ENCODE data around the gene GSTT2B. TPM values are rescaled to one million over a fixed set of nuclear protein-coding genes. Genes with fewer than 3 reads are reported as not detected.
"Not testable (repeated sequence)": the region's sequence is repeated elsewhere in the genome, so short reads cannot be mapped to it uniquely, and the experiment has no call there.

The GSTT2B gene
- total RNA-seq, 1 donor from 2014 or later: 0.89 TPM

DNA sequence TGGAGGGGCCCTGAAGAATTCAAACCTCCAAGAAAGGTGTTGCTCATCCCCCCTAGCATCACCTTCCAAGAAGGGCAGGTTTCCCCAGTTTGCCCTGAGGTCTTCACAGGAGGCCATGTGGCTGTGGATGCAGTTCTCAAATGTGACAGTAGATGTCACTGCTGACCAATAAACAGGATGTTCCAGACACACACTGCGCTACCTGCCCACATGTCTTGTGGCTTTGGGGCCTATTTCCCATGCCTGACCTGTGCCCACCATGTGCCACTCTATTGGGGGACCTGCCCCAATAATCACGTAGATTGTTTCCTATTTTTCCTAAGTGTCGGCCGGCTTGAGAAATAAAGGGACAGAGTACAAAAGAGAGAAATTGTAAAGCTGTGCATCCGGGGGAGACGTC is 23.4 kb upstream of the GSTT2B start:
- DNase-seq: no peak

DNA sequence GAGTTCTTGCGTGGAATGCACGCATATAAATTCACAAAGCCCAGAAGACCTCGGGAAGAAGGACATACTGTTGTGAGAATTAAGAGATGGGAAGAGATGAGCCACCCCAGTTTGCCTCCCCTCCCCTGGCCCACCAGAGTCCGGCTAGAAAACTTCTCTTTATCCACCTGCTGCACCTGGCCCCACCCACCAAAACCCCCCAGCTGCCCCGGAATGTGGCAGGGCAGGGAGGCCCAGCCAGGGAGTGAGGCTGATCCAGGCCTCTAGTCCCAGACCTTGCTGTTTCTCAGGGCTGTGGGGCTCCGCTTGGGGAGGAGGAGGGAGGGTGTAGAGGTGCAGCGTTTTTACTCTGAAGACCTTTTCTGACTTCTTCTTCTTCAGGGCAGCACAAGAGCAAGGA is 19.6 kb upstream of the GSTT2B start:
- not testable (repeated sequence) for DNase-seq

DNA sequence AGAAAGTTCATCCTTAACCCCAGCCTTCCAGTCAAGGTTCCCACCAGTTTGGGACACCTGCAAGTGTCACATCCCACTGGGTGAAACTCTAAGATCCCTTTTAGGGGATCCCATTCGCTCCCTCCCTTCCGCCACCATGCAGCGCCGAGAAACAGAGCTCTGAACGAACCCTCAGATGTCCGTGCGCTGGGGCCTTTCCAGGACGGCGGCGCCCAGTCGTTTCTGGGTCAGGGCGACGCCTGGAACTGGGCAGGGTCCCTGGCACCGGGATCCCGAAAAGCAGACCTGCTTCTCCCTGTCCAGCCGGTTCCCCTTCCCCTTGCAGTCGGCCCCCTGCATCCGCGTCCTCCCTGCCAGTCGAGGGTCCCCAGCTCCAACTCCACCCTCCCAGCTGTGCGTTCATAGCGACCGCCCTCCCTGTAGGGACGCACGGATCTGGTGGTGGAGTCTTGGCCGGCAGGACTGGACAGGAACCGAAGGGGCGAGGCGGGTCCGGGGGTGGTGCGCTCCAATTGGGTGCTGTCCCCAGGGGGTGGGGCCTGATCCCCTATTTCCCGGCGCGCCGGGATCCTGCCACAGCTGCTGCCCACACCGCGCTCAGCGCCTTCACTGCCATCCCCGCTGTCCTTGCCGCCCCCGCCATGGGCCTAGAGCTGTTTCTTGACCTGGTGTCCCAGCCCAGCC is 18.7 kb upstream of the GSTT2B start, which contains the start of gene GSTT2:
Gene GSTT2, plus strand, starts transcription at position 578 of the 684 bp plus-strand sequence.
- not testable (repeated sequence) for DNase-seq

DNA sequence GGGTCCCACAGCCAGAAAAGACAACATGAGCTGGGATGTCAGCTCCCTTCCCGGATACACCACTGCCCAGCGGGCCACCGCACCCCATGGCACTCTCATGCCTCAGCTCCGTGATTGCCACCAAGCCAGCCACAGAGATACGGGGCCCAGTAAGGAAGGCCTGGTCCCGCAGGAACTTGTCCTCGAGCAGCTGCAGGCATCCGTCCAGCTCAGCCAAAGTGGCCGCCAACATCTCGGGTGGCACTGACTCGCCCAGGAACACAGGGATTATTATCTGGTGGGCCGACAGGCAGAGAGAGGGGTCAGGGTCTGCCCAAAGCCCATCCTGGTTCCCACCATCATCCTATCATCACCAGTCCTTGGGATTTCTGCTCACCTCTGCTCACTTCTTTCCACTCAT is 16.3 kb upstream of the GSTT2B start:
- not testable (repeated sequence) for DNase-seq

DNA sequence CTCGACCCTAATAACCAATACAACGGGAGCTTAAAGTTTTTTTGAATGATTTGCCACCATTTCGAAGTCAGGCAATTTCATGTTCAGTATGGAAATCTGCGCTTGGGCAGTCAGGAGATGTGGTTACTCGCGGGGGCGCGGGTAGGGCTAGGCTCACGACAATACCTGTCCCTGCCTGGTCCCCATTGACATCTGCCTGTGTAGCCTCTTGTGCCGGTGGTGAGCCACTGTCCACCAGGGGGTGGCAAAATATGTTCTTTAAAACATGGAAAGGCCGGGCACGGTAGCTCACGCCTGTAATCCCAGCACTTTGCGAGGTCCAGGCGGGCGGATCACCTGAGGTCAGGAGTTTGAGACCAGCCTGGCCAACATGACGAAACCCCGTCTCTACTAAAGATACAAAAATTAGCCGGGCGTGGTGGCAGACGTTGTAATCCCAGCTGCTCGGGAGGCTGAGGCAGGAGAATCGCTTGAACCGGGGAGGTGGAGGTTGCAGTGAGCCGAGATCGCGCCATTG is 13.9 kb upstream of the GSTT2B start:
- not testable (repeated sequence) for DNase-seq

DNA sequence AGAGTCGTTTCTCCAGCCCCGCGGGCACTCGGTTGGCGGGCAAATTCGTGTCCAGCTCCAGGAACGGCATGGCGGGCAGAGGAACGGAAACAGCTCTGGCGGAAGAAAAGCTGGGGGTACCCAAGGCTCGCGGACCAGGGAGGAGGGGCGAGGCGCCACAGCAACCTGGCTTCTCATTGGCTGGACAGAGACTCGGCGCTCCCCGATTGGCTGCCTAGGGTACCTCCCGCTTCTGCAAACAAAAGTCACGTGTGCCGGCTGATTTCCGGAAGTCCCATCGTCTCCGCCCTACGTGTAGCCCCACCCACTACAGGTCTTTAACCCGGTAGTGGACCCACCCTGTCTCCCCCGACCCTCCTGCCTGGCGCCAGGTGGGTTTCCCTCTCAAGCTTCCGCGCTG is 13.3 kb upstream of the GSTT2B start, which contains the start of gene DDT:
Gene DDT, minus strand, starts transcription at position 97 of the 400 bp plus-strand sequence. Its CDS starts 27 bp downstream, at position 70.
- DNase-seq: not testable (repeated sequence)

DNA sequence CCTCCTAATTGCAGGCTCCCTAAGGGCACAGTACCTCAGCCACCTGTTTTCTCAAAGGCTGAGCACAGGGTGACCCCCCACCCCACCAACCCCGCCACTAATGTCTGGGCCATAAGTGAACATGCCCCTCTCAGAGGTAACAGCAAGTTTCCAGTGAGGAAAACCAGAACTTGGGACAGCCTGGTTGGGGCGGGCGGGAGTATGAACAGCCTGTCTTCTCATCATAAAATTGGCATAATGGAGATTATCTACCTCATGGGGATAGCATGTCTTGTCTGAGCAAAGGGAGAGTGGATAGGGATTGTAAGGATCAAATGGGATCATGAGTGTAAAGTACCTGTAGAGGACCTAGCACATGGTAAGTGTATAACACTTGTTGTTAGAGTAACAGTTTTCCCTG is 10.9 kb upstream of the GSTT2B start:
- DNase-seq: not testable (repeated sequence)

DNA sequence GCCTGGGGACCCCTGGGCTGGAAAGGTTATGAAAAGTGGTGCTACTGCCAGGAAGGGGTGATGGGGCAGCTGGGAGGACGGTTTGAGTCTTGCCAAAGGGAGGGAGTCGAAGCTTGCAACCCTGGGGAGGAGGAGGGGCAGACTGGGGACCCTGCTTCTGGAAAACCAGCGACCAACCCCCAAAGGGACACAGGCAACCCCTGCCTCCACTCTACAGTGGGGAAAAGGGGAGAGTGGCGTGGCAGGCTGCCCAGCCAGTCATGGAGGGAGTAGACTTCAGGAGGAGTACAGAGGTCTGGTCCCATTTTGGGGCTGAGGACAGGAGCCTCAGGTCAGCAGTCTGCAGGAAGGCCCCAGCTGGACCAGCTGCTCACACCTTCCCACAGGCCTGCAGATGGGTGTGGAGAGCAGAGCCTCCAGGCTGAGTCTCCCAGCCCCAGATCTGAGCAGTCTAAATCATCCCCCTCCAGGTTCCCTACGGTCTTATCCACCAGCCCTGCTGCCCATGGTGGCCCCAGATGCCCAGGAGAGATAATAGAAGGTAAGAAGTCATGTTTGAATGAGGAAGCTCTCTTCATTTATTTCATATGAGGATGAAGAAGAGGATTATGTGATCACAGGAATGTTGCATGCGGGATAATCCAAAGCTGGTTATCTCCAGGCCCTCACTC is 10.0 kb upstream of the GSTT2B start:
- DNase-seq: no peak

DNA sequence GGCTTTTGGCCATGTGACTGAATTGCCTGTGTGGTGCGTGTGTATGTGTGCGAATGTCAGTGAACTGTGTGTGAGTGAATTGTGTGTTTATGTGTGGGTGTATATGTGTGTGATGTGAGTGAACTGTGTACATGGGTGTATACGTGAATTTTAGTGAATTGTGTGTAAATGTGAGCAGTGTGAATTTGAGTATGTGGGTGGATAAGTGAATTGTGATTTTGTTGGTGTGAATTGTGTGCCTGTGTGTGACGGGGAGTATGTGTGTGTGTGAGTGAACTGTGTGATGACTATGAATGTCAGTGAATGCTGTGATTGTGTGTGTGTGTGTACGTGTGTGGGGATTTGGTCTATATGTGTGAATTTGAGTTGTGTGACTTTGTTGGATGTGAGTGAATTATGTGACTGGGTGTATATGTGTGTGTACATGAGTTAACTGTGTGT is 9.2 kb upstream of the GSTT2B start:
- no peak for DNase-seq

DNA sequence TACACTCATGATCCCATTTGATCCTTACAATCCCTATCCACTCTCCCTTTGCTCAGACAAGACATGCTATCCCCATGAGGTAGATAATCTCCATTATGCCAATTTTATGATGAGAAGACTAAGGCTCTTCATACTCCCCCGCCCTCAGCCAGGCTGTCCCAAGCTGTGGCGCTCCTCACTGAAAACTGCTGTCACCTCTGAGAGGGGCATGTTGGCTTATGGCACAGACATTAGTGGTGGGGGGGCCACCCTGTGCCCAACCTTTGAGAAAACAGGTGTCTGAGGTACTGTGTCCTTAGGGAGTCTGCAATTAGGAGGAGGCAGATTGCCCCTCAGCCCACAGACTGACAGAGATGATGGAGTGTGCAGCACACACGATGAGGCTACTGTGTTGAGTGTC is 8.1 kb upstream of the GSTT2B start:
- DNase-seq: no peak

DNA sequence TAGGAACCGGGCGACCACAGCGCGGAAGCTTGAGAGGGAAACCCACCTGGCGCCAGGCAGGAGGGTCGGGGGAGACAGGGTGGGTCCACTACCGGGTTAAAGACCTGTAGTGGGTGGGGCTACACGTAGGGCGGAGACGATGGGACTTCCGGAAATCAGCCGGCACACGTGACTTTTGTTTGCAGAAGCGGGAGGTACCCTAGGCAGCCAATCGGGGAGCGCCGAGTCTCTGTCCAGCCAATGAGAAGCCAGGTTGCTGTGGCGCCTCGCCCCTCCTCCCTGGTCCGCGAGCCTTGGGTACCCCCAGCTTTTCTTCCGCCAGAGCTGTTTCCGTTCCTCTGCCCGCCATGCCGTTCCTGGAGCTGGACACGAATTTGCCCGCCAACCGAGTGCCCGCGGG is 5.6 kb upstream of the GSTT2B start, which contains the start of gene DDTL:
Gene DDTL, plus strand, starts transcription at position 321 of the 400 bp plus-strand sequence. Its CDS starts 27 bp downstream, at position 348.
- not testable (repeated sequence) for DNase-seq

DNA sequence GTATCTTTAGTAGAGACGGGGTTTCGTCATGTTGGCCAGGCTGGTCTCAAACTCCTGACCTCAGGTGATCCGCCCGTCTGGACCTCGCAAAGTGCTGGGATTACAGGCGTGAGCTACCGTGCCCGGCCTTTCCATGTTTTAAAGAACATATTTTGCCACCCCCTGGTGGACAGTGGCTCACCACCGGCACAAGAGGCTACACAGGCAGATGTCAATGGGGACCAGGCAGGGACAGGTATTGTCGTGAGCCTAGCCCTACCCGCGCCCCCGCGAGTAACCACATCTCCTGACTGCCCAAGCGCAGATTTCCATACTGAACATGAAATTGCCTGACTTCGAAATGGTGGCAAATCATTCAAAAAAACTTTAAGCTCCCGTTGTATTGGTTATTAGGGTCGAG is 5.1 kb upstream of the GSTT2B start:
- DNase-seq: not testable (repeated sequence)

DNA sequence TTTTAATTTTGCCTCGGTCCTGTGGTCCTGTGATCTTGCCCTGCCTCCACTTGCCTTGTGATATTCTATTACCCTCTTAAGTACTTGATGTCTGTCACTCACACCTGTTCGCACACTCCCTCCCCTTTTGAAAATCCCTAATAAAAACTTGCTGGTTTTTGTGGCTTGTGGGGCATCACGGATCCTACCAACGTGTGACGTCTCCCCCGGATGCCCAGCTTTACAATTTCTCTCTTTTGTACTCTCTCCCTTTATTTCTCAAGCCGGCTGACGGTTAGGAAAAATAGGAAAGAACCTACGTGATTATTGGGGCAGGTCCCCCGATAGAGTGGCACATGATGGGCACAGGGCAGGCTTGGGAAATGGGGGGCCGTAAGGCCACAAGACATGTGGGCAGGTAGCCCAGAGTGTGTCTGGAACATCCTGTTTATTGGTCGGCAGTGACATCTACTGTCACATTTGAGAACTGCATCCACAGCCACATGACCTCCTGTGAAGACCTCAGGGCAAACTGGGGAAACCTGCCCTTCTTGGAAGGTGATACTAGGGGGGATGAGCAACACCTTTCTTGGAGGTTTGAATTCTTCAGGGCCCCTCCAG is 4.6 kb downstream of the GSTT2B start:
- DNase-seq: peak; percentile 33

DNA sequence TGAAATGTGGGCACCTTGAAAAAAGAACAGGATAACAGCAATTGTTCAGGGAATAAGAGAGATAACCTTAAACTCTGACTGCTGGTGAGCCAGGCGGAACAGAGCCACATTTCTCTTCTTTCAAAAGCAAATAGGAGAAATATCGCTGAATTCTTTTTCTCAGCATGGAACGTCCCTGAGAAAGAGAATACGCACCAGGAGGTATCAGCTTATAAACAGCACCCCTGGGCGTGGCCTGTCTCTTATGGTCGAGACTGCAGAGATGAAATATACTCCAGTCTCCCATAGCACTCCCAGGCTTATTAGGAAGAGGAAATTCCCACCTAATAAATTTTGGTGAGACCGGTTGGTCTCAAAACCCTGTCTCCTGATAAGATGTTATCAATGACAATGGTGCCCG is 5.1 kb downstream of the GSTT2B start:
- not testable (repeated sequence) for DNase-seq

DNA sequence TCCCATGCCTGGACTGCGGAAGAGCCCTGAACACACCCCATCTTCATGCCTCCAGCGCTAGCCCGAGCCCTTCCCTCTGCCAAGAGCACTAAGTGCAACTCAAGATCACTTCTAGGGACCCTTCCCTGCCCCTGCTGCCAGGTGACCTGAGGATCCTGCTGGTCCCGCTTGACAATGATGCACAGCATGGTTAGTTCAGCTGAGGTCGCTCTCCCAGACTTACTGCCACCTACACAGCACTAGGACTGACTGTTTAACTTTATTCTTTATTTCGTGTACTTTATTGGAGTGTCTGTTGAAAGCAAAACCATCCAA is 6.0 kb downstream of the GSTT2B start:
- DNase-seq: not testable (repeated sequence)

DNA sequence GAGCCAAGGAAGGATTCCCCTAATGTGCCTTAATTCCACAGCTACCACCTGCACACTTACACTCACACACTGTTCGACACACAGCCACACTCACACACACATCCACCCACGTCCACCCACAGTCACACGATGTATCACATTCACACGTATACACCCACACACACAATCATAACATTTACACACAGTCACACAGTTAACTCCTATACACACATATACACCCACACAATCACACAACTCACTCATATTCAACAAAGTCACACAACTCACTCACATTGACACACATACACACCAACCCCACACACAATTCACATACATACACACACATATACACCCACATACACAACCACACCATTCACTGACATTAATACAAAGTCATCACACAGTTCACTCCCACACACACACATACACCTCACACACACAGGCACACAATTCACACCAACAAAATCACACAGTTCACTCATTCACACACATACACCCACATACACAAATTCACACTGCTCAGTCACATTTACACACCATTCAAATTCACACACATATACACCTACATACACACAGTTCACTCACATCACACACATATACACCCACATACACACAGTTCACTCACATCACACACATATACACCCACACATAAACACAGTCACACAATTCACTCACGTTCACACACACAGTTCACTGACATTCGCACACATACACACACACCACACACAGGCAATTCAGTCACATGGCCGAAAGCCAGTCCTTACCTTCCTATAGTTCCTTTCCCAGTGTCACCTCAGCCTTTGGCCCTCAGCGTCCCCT is 6.6 kb downstream of the GSTT2B start:
- not testable (repeated sequence) for DNase-seq

DNA sequence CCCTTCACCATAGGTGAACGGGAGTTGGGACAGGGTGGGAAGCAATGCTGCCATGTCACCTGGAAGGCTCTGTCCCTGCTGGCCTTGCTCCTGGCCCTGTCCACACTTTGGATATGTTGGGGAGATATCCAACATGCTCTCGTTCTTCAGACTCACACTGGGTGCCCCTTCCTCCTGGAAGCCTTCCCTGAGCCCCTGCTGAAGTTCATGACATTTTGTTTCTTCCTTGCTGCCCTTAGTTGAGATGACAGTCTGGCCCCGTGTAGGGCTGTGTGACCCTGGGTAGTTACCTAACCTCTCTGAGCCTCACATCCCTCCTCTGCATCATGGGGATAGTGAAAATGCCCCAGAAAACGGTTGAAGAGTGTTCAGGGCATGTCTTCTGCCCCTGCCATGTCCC is 7.5 kb downstream of the GSTT2B start:
- DNase-seq: not testable (repeated sequence)

DNA sequence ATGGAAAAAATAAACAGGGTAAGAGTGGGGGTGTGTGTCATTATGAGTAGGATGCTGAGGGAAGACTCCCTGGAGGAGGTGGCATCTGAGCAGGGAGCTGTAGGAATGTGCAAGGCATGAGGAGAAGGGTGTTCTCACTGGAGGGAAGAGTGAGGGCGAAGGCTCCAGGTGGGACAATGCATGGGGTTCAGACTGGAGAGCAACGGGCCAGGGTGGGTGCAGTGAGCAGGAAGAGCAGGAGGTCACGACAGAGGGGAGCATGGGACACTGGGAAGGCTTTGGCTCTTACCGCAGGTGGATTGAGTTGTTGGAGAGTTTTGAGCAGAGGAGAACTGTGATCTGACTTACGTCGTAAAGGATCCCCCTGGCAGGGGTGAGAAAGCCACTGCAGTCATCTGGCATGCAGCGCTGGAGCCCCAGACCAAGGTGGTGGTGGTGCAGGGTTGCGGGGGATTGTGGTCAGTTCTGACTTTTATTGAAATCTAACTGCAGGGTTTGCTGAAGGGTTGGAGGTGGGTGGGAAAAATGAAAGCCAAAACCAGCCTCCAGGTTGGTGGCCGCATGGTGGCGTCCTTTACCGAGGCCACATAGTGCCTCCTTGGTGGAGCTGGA is 8.1 kb downstream of the GSTT2B start:
- not testable (repeated sequence) for DNase-seq

DNA sequence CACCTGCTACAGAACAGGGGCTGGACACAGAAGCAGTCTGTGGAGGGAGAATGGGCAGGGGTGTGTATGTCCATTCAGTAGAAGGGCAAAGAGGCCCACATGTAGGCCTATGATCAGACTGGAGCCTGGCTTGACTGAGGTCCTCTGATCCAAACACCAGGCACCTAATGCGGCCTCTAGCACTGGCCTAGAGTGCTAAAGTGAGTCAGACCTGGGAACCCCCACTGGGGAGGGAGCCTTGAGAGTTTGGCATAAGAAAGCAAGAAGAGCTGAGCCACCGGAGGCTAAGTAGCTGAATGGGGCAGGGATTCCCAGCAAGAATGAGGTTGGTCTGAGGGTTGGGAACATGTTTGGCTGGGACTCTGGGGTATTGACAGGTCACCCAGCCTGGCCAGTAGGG is 9.6 kb downstream of the GSTT2B start:
- not testable (repeated sequence) for DNase-seq

DNA sequence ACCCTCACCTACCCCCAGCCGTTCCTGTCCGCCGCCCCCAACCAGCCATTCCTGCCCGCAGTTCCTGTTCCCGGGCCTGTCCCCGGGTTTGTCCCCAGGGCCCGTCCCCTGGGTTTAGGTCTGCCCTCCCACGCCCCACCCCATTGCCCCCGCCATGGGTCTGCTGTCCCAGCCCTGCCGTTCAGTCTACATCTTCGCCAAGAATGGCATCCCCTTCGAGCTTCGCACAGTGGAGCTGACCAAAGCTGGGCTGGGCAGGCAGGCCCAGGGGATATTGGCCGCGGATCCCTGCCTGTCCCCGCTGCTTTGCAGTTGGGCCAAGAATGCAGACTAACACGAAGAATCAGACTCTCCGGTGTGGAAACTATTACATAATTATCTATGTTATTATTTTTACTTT is 11.2 kb downstream of the GSTT2B start:
- not testable (repeated sequence) for DNase-seq

DNA sequence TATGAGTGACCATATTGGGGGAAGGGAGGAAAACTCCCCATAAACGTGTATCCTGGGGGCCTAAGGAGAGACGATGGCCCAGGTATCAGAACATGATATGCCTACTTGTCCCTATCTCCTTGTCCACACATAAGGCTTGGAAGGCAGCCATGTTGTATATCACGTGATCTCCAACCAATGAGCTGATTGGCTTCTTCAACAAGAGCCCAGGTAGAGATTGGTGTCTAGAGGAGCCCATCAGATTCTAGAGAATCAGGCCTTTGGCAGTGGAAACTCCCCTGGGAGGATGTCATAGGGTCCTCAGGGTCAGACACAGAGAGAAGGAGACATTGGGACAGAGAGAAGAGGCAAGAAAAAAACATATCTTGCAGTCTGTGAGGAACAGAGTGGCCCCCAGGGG is 13.6 kb downstream of the GSTT2B start:
- DNase-seq: not testable (repeated sequence)

DNA sequence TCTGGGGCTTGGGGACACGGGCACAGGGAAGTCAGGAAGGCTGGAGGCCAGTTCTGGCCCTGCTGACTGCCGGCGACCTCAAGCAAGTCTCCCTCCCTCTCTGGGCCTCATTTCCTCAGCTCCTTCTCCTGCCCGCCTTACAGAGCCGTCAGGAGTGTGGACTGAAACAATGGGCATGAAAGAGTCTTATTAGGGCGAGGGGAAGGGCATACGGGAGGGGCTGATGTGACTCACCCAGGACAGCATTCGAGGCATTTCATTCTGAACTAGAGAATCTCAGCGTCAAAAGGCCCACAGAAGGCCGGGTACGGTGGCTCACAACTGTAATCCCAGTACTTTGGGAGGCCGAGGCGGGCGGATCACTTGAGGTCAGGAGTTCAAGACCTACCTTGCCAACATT is 20.8 kb downstream of the GSTT2B start:
- not testable (repeated sequence) for DNase-seq
